Epithelial cell of proximal tubule (primary cell): ENCODE data around the gene SLC66A3. TPM values are rescaled to one million over a fixed set of nuclear protein-coding genes. Genes with fewer than 3 reads are reported as not detected.

Experiments used
- DNase-seq: peaks from one replicate; pipeline ENCODE4 v3.0.0-alpha.2; 2011; ENCODE audit warnings: low read depth
- H3K4me3 ChIP-seq: 2 replicates; pipeline ENCODE4 v1.5.1; 2011; ENCODE audit warnings: low read depth, mild to moderate bottlenecking, low read length
- total RNA-seq: library from RNA; depleted of rRNA; stranded (reverse); fragments of >200 nt; gene quantifications from 2 replicates; pipeline ENCODE4 v1.2.3, GENCODE V29; 2015
- TF ChIP-seq, protein P1 (sequence below): conservative IDR thresholded peaks from 2 replicates; pipeline ENCODE4 v1.5.1; 2012; ENCODE audit warnings: low read depth, mild to moderate bottlenecking, low read length

Gene SLC66A3
- total RNA-seq, 1 donor from 2014 or later = 58.2 TPM

DNA sequence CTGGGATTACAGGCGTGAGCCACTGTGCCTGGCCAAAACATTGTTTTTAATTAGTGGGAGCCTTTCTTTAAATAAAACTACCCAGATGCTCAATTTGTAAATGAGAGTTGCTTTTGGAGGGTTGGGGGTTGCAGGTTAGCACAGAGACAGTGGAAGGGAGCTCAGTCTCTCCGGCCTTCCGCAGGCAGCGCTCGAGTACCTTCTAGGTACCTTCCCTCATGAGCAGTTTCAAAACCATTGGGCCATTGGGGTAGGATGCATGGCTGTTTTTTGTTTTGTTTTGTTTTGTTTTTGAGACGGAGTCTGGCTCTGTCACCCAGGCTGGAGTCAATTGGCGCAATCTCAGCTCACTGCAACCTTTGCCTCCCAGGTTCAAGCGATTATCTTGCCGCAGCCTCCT lies 19.0 kb downstream of the SLC66A3 start:
- no peak overlapping the region for H3K4me3 ChIP-seq
- TF ChIP-seq, protein P1, sequence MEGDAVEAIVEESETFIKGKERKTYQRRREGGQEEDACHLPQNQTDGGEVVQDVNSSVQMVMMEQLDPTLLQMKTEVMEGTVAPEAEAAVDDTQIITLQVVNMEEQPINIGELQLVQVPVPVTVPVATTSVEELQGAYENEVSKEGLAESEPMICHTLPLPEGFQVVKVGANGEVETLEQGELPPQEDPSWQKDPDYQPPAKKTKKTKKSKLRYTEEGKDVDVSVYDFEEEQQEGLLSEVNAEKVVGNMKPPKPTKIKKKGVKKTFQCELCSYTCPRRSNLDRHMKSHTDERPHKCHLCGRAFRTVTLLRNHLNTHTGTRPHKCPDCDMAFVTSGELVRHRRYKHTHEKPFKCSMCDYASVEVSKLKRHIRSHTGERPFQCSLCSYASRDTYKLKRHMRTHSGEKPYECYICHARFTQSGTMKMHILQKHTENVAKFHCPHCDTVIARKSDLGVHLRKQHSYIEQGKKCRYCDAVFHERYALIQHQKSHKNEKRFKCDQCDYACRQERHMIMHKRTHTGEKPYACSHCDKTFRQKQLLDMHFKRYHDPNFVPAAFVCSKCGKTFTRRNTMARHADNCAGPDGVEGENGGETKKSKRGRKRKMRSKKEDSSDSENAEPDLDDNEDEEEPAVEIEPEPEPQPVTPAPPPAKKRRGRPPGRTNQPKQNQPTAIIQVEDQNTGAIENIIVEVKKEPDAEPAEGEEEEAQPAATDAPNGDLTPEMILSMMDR = no peak
- no peak for DNase-seq

DNA sequence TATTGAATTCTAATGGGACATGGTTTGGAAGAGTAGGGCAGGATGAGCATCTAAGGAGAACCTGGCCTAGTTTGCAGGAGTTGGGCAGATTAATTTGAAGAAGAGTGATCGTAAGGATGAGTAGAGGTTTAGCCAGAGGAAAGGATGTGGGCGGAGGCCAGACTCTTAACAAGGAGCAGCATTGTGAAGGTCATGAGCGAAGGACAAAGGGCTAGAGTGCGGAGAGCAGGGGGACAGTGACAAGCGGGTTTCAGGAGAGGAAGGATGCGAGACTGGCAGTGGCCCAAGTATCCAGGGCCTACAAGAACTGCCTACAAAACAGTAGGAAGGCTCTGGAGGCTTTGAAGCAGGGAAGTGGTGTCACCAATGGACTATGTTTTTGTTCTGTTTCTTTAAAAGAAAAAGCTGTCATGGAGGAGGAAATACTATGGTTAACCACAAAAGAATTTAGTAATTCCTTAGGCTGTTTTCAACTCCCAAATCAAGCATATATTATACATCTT lies 20.1 kb downstream of the SLC66A3 start:
- DNase-seq = no peak
- H3K4me3 ChIP-seq = no peak overlapping the region
- TF ChIP-seq, protein P1 = no peak

DNA sequence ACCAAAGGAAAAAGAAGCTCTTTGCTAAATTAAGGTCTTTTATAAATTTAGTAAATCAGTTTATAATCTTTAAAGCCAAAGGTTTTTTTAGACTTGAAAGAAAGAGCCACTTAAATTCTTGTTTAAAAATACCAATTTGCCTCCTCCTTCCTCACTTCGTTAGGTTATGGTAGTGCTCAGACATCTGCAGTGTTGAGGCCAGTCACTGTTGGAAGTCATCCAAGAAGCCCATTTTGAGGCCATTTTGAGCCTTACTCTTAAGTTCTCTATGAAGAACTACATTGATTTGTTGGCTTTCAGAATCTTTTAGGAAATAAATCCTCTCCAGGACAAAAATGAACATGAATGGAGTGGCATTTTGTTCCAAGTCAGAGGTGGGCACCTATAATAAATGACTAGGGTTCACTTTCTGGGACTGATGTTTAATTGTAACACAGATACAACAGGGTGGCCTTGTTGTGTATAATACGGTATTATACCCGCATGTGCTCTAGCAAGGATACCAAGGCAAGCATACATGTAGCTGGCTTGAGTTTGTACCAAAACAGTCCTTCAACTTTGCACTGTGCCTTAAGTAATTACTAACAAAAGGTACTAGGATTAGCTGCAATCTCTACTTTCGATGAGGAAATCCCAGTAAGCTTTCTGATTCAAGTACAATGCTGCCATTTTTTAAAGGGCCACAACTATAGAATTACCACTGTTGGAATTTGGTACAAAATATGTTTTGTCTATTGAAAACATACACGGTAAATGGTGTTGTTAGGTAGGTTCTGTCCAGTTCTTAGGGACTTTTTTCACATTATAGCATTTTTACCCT lies 22.8 kb downstream of the SLC66A3 start:
- H3K4me3 ChIP-seq = no peak overlapping the region
- DNase-seq = no peak
- TF ChIP-seq, protein P1 = no peak

DNA sequence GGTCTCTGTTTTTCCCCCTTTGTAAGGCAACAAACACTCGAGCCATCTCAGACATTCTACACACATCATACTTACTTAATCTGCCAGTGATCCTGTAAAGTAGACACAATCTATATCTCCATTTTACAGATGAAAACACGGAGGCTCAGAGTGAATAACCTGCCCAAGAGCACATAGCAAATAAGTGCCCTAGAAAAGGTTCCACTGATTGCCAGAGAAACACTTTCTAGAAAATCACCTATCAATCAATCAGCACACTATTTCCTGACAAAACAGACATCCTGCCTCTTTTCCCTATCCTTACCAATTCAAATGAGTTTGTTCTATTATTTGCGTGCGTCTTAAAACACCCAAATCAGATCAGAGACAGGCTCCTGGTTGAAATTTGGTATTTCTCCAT lies 23.9 kb downstream of the SLC66A3 start:
- no peak overlapping the region for H3K4me3 ChIP-seq
- no peak for DNase-seq
- TF ChIP-seq, protein P1 = no peak

DNA sequence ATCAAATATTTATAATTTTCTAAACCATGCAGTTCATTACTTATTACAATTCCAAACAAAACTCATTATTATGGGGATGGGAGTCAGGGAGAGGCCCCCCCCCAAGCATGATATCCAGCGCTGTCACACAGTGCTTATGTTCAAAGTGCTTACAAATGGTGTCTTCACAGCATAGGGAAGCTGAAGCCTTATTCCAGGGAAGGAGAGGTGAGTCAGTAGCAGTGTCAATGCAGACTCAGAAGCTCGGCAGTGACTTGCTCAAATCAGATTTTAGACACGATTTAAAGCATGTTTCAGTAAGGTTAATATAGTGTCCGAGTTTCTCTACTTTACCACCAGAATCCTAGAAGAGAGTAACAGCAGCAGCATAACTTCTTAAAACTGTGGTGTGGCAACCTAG lies 24.6 kb downstream of the SLC66A3 start:
- no peak for DNase-seq
- TF ChIP-seq, protein P1 = no peak
- no peak overlapping the region for H3K4me3 ChIP-seq

DNA sequence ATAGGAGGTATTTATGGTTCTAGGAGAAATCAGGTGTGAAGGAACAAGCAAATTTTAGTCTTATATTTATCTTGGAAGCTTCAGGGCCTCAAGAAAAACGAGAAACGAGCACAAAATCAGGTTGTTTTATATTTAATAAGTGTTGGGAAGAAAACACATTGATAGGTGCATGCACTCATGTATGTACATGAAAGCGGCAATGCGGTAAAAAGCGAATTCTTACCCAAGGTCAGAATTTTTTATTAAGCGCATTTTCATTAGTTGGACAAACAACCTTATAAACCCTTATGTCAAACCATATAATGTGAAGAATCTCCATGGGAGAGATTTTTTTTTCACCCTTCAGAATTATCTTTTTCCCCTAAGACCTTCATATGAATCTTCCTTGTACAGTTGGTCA lies 25.4 kb downstream of the SLC66A3 start:
- no peak overlapping the region for H3K4me3 ChIP-seq
- TF ChIP-seq, protein P1 = no peak
- DNase-seq = no peak

DNA sequence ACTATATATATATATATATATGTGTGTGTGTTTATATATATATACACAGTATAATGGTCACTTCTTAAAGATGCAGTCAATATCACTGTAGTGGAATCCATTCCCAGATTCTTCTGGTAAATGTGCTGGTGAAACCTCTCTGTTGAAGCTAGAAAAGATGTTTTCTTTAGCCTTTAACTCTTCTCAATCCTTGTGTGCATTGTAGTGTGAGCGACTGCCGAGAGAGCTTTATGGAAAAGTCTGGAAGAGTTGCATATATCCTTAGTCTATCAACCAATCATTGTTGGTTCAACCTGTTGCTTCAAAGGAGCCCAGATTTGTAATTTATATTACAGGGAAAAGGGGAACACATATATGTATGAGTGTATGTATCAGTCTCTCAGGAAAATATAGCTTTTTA lies 27.7 kb downstream of the SLC66A3 start:
- TF ChIP-seq, protein P1 = no peak
- DNase-seq = no peak
- H3K4me3 ChIP-seq = no peak overlapping the region
